HEK293T (cell line): ENCODE measurements around the gene RNF220.

Source experiments
- ARNT ChIP-seq: fragments of 450-650 bp; IDR thresholded peaks from 2 replicates; pipeline ENCODE4 v1.6.1; 2017; ENCODE audit warnings: mild to moderate bottlenecking
- FOXM1 ChIP-seq: fragments of 450-650 bp; IDR thresholded peaks from 2 replicates; pipeline ENCODE4 v1.6.1; 2017; ENCODE audit warnings: mild to moderate bottlenecking, borderline replicate concordance
- HDGF ChIP-seq: fragments of 450-650 bp; IDR thresholded peaks from 2 replicates; pipeline ENCODE4 v1.6.1; 2017; ENCODE audit warnings: antibody characterized with exemption, borderline replicate concordance
- L3MBTL2 ChIP-seq: fragments of 450-650 bp; conservative IDR thresholded peaks from 2 replicates; pipeline ENCODE4 v1.6.1; 2016; ENCODE audit warnings: mild to moderate bottlenecking
- LEF1 ChIP-seq: fragments of 450-650 bp; IDR thresholded peaks from 2 replicates; pipeline ENCODE4 v1.6.1; 2017; ENCODE audit warnings: mild to moderate bottlenecking, borderline replicate concordance
- NFRKB ChIP-seq: fragments of 450-650 bp; IDR thresholded peaks from 2 replicates; pipeline ENCODE4 v1.6.1; 2016; ENCODE audit warnings: mild to moderate bottlenecking, moderate library complexity
- PKNOX1 ChIP-seq: fragments of 450-650 bp; IDR thresholded peaks from 2 replicates; pipeline ENCODE4 v1.6.1; 2016
- SP1 ChIP-seq: fragments of 450-650 bp; IDR thresholded peaks from 2 replicates; pipeline ENCODE4 v1.6.1; 2017
- SUZ12 ChIP-seq: fragments of 450-650 bp; IDR thresholded peaks from 2 replicates; pipeline ENCODE4 v1.6.1; 2016; ENCODE audit warnings: mild to moderate bottlenecking

GRCh38 chr1:44584167-44584566, 179.1 kb downstream of the RNF220 start:
- TF ChIP-seq SUZ12 (no peak), LEF1 (no peak), ARNT (no peak), PKNOX1 (no peak), FOXM1 (no peak), HDGF (no peak), NFRKB (no peak), L3MBTL2 (no peak), SP1 (no peak)
